T-helper 2 cell treated with Interferon-gamma antibody and Interleukin-4, amounts not matched to agents 5 μg/mL and 100 μg/mL, for 36 hours (primary cell): Measurements from ENCODE around the gene ZNF292.
A peak's percentile ranks its signal among the peaks of the same experiment; 100 is the strongest.
"Not testable (repeated sequence)": the region's sequence is repeated elsewhere in the genome, so short reads cannot be mapped to it uniquely, and the experiment has no call there.

ENCODE experiments used
- DNase-seq: peaks from one replicate; pipeline ENCODE4 v3.0.0; 2021; ENCODE audit warnings: low spot score
- H3K27ac Mint-ChIP-seq: one replicate; pipeline ENCODE4 v1.8.0; 2021; ENCODE audit warnings: mild to moderate bottlenecking, mixed read lengths
- H3K27me3 Mint-ChIP-seq: one replicate; pipeline ENCODE4 v1.8.0; 2021; ENCODE audit warnings: low read depth, mixed read lengths
- H3K36me3 Mint-ChIP-seq: one replicate; pipeline ENCODE4 v1.8.0; 2021; ENCODE audit warnings: low read depth, mixed read lengths
- H3K4me1 Mint-ChIP-seq: one replicate; pipeline ENCODE4 v1.8.0; 2021; ENCODE audit warnings: low read depth, mixed read lengths
- H3K4me3 Mint-ChIP-seq: one replicate; pipeline ENCODE4 v1.8.0; 2022; ENCODE audit warnings: mild to moderate bottlenecking, moderate library complexity, mixed read lengths
- H3K9me3 Mint-ChIP-seq: one replicate; pipeline ENCODE4 v1.8.0; 2021; ENCODE audit warnings: mixed read lengths

The ZNF292 gene

GRCh38 chr6:87176493-87176892 lies 21.1 kb downstream of the ZNF292 start:
- no peak overlapping the region for H3K27ac Mint-ChIP-seq

GRCh38 chr6:87180105-87180728 lies 24.9 kb downstream of the ZNF292 start:
- Mint-ChIP-seq H3K9me3 (no peaks in the 10 kb centered on the region), H3K4me3 (no peak overlapping the region), H3K27me3 (no peaks in the 10 kb centered on the region), H3K36me3 (peaks cover 53% of the 10 kb centered on the region), H3K4me1 (peaks cover 50% of the 10 kb centered on the region), H3K27ac (peak overlapping the region; percentile 16)
- no peak for DNase-seq

More at GRCh38 chr6:87176493-87176892, 21.1 kb downstream of the ZNF292 start:
- Mint-ChIP-seq H3K4me3 (no peak overlapping the region), H3K27me3 (no peaks in the 10 kb centered on the region), H3K36me3 (peaks cover 45% of the 10 kb centered on the region), H3K9me3 (no peaks in the 10 kb centered on the region), H3K4me1 (peaks cover 62% of the 10 kb centered on the region)
- DNase-seq: no peak

- Mint-ChIP-seq H3K4me1 (peaks cover 39% of the 10 kb centered on the region), H3K36me3 (peaks cover 42% of the 10 kb centered on the region), H3K4me3 (no peak overlapping the region), H3K27me3 (no peaks in the 10 kb centered on the region), H3K9me3 (no peaks in the 10 kb centered on the region), H3K27ac (no peak overlapping the region)
- DNase-seq: no peak
Observed at GRCh38 chr6:87181903-87182302, 26.5 kb downstream of the ZNF292 start.

GRCh38 chr6:87182321-87182720 lies 27.0 kb downstream of the ZNF292 start:
- Mint-ChIP-seq H3K27me3 (no peaks in the 10 kb centered on the region), H3K4me1 (peaks cover 38% of the 10 kb centered on the region), H3K27ac (peak overlapping the region; percentile 67), H3K9me3 (no peaks in the 10 kb centered on the region), H3K4me3 (no peak overlapping the region), H3K36me3 (peaks cover 40% of the 10 kb centered on the region)
- peak; percentile 37 for DNase-seq

- peak overlapping the region; percentile 67 for H3K27ac Mint-ChIP-seq
- no peak for DNase-seq
- peaks cover 36% of the 10 kb centered on the region for H3K36me3 Mint-ChIP-seq
- peaks cover 35% of the 10 kb centered on the region for H3K4me1 Mint-ChIP-seq
- no peak overlapping the region for H3K4me3 Mint-ChIP-seq
- H3K27me3 Mint-ChIP-seq: no peaks in the 10 kb centered on the region
- H3K9me3 Mint-ChIP-seq: no peaks in the 10 kb centered on the region
Observed at GRCh38 chr6:87182940-87183339, 27.6 kb downstream of the ZNF292 start.

GRCh38 chr6:87183687-87184086 lies 28.3 kb downstream of the ZNF292 start:
- Mint-ChIP-seq H3K4me1 (peaks cover 31% of the 10 kb centered on the region), H3K36me3 (peaks cover 37% of the 10 kb centered on the region), H3K27me3 (no peaks in the 10 kb centered on the region), H3K9me3 (no peaks in the 10 kb centered on the region), H3K27ac (no peak overlapping the region), H3K4me3 (no peak overlapping the region)
- no peak for DNase-seq

- peaks cover 35% of the 10 kb centered on the region for H3K36me3 Mint-ChIP-seq
Observed at GRCh38 chr6:87184762-87185250, 29.4 kb downstream of the ZNF292 start.

GRCh38 chr6:87196275-87196842 lies 41.0 kb downstream of the ZNF292 start:
- H3K27me3 Mint-ChIP-seq: no peaks in the 10 kb centered on the region
- H3K9me3 Mint-ChIP-seq: no peaks in the 10 kb centered on the region
- peaks cover 17% of the 10 kb centered on the region for H3K36me3 Mint-ChIP-seq
- peak overlapping the region; percentile 79 for H3K27ac Mint-ChIP-seq
- H3K4me1 Mint-ChIP-seq: peaks cover 56% of the 10 kb centered on the region
- H3K4me3 Mint-ChIP-seq: peak overlapping the region; percentile 32
- DNase-seq: no peak

More at GRCh38 chr6:87184762-87185250, 29.4 kb downstream of the ZNF292 start:
- no peak for DNase-seq
- Mint-ChIP-seq H3K27me3 (no peaks in the 10 kb centered on the region), H3K4me1 (peaks cover 29% of the 10 kb centered on the region), H3K27ac (no peak overlapping the region), H3K9me3 (no peaks in the 10 kb centered on the region), H3K4me3 (no peak overlapping the region)

GRCh38 chr6:87197547-87197946 lies 42.2 kb downstream of the ZNF292 start:
- H3K36me3 Mint-ChIP-seq: peaks cover 18% of the 10 kb centered on the region
- peaks cover 65% of the 10 kb centered on the region for H3K4me1 Mint-ChIP-seq
- no peak overlapping the region for H3K27ac Mint-ChIP-seq
- H3K9me3 Mint-ChIP-seq: no peaks in the 10 kb centered on the region
- no peak for DNase-seq
- no peak overlapping the region for H3K4me3 Mint-ChIP-seq
- H3K27me3 Mint-ChIP-seq: no peaks in the 10 kb centered on the region

GRCh38 chr6:87198022-87198810 lies 42.9 kb downstream of the ZNF292 start:
- H3K27ac Mint-ChIP-seq: peak overlapping the region; percentile 62
- H3K36me3 Mint-ChIP-seq: peaks cover 18% of the 10 kb centered on the region
- H3K4me3 Mint-ChIP-seq: not testable (repeated sequence)

GRCh38 chr6:87199787-87200186 lies 44.4 kb downstream of the ZNF292 start:
- H3K4me3 Mint-ChIP-seq: no peak overlapping the region

More at GRCh38 chr6:87198022-87198810, 42.9 kb downstream of the ZNF292 start:
- not testable (repeated sequence) for H3K27me3 Mint-ChIP-seq, H3K9me3 Mint-ChIP-seq, DNase-seq
- peaks cover 62% of the 10 kb centered on the region for H3K4me1 Mint-ChIP-seq

GRCh38 chr6:87200469-87201175 lies 45.3 kb downstream of the ZNF292 start:
- H3K36me3 Mint-ChIP-seq: peaks cover 22% of the 10 kb centered on the region
- no peaks in the 10 kb centered on the region for H3K27me3 Mint-ChIP-seq
- H3K27ac Mint-ChIP-seq: no peak overlapping the region
- DNase-seq: no peak
- peaks cover 52% of the 10 kb centered on the region for H3K4me1 Mint-ChIP-seq
- H3K9me3 Mint-ChIP-seq: no peaks in the 10 kb centered on the region
- no peak overlapping the region for H3K4me3 Mint-ChIP-seq

More at GRCh38 chr6:87199787-87200186, 44.4 kb downstream of the ZNF292 start:
- Mint-ChIP-seq H3K36me3 (peaks cover 17% of the 10 kb centered on the region), H3K4me1 (peaks cover 55% of the 10 kb centered on the region), H3K27me3 (no peaks in the 10 kb centered on the region), H3K9me3 (no peaks in the 10 kb centered on the region), H3K27ac (no peak overlapping the region)
- no peak for DNase-seq

- Mint-ChIP-seq H3K4me3 (no peak overlapping the region), H3K4me1 (peaks cover 52% of the 10 kb centered on the region), H3K27ac (no peak overlapping the region)
Observed at GRCh38 chr6:87203448-87204023, 48.2 kb downstream of the ZNF292 start.

More at GRCh38 chr6:87203448-87204023, 48.2 kb downstream of the ZNF292 start:
- Mint-ChIP-seq H3K36me3 (peaks cover 34% of the 10 kb centered on the region), H3K9me3 (no peaks in the 10 kb centered on the region), H3K27me3 (no peaks in the 10 kb centered on the region)
- DNase-seq: no peak
